HG03565 (cell line): ENCODE measurements around the gene BATF.

Experiments
- ATAC-seq: cut with Tn5 transposase; IDR thresholded peaks from one replicate; pipeline ENCODE4 v1.9.1; 2021; ENCODE audit warnings: mild to moderate bottlenecking, moderate library complexity; ENCODE audit not compliant: unreplicated experiment

BATF gene

GRCh38 chr14:75531660-75532317, 9.5 kb downstream of the BATF start:
- no peak for ATAC-seq

- no peak for ATAC-seq
These were observed 11.7 kb downstream of the BATF start for GRCh38 chr14:75533791-75534555.

- no peak for ATAC-seq
These were observed 13.1 kb downstream of the BATF start for GRCh38 chr14:75535164-75535898.

DNA sequence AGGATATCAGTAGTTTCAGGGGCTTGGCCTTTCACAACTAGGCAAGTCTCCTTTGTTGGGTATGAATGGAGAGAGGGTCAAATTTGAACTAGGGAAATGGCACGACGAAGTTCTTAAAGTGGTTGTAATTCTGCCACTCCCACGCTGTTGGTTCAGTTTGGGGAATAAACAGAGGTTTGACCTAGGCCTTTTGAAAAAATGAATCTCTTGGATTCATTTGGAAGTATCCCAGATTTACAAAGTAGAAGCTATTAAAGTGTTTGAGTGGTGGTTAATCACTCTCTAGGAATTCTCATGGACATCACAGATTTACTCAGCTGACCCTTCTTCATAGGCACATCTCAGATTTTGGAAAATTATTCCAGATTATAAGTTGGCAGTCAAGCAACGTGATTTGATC, 14.8 kb downstream of the BATF start:
- no peak for ATAC-seq

DNA sequence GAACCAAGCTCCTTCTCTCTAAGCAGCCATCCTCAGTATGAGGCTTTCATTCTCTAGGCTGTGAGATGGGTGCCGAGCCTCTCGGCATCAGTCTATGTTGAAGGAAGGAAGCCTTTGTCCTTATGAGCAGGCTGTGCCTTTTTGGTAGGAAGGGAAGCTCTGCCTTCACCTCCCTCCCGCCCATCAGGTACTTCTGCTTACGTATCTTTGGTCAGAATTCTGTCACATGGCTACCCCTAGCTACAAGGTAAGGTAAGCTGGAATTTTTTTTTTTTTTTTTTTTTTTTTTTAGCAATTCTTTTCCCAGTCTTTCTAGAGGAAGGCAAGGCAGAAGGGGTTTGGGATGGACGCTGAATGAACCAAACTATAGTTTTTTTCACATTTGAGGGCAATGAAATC, 16.9 kb downstream of the BATF start:
- peak; percentile 2 for ATAC-seq

DNA sequence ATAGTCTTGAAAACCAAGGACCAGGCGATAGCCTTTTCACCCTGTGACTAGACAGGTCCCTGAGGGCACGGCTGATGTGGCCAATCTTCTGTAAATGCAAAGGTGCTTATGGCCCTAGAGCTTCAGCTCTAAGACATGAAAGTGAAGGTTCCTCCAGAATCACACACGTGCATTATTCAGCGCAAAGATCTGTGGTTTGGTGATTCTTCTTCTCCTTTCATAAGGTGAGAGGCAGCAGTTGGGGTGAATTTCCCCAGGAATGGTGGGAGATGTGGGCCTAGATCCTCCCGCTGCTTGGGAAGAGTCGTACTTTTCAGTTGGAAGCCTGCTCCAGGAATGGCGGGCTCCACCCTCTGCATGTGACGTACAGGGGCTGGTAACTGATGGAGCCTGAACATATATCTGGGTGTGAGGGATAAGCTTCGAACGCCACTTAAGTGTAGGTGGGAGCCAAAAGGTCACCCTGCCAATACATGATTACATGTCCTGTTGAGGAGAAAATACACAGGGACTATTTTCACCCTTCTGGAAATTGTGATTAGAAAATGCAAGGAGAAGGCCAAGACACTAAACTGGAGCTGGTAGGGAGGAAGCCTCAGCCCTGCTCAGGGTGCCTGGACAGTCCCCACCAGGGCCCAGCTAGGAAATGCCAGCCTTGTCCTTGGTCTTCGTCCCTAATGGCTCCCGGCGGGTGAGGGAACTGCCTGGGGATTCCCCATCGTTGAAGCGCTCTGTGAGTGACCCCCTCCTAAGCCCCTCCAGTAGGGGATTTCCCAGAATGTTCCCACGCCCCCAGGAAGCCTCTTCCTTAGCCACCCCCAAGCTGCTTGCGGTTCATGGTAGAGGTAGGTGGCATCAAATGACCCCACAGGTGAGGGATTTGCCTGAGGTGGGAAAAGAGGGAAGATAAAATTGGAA, 17.6 kb downstream of the BATF start:
- peak; percentile 61 for ATAC-seq

DNA sequence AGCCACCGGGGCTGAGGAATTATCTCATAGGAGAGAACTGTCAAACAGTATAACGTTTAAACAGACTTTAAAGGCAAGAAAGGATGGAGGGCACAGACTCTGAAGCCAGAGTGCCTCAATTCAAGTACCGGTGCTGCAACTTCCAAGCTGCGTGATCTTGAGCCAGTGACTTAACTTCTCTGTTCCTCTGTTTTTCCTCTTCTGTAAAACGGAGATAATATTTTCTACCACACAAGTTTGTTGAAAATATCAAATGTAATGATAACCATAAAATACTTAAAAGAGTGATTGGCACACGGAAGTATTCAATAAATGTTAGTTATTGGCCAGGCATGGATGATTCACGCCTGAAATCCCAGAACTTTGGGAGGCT, 18.2 kb downstream of the BATF start:
- no peak for ATAC-seq

GRCh38 chr14:75542588-75543091, 20.4 kb downstream of the BATF start:
- ATAC-seq: peak; percentile 35

GRCh38 chr14:75543253-75543652, 21.0 kb downstream of the BATF start:
- no peak for ATAC-seq

DNA sequence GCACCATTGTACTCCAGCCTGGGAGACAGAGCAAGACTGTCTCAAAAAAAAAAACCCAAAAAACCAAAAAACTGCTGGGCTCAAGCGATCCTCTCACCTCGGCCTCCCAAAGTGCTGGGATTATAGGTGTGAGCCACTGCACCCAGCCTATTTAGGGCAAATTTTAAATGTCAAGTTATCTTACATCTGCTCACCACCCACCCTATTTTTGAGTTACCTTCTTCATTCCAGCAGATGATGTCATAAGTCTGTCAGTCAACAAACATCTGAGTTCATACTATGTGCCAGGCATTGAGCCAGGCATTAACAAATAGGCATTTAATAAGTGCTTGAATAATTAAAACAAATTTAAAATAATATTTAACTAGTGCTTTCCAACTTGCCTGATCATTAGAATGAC, 21.5 kb downstream of the BATF start:
- ATAC-seq: no peak

GRCh38 chr14:75545907-75546306, 23.6 kb downstream of the BATF start:
- ATAC-seq: no peak

- no peak for ATAC-seq
These were observed 25.4 kb downstream of the BATF start for GRCh38 chr14:75547552-75548250.

GRCh38 chr14:75548544-75548943, 26.3 kb downstream of the BATF start:
- ATAC-seq: no peak

DNA sequence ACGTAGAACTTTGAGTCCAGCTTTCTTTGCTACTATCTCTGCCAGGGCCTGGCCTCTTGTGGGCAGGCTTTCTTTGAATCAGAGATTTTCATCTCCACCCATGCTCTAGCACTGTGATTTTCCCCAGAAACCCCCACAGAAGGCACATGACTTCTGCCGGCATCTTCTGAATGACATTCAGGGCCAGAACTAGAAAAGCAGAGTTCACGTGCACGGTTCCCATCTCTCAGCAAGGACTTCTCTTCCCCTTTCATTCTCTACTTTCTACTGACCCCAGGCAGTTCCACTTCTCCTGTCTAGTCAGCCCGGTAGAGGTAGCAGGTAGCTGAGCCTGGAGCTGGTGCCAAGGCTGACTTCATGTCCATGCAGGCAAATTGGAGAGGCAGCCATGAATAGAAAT, 26.9 kb downstream of the BATF start:
- ATAC-seq: peak; percentile 62

DNA sequence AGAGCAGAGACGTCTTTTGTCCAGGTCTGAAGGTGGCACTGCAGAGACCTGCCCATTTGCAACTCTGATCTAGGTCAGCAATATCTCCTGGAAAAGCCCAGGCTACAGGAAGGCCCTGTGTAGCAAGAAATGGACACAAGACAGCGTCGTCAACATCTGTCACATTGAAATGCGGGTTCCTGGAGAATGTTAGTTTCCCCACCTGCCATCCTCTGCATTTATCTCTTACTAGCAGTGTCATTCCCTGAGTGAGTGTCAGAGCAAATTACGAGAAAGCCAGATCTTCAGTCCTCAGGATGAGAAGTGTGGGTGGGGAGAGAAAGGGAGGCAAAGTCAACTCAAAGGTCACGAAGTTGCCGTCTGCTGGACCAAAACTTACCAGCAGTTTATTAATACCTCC, 28.8 kb downstream of the BATF start:
- ATAC-seq: no peak

- ATAC-seq: no peak
These were observed 30.9 kb downstream of the BATF start for GRCh38 chr14:75553157-75553556.

DNA sequence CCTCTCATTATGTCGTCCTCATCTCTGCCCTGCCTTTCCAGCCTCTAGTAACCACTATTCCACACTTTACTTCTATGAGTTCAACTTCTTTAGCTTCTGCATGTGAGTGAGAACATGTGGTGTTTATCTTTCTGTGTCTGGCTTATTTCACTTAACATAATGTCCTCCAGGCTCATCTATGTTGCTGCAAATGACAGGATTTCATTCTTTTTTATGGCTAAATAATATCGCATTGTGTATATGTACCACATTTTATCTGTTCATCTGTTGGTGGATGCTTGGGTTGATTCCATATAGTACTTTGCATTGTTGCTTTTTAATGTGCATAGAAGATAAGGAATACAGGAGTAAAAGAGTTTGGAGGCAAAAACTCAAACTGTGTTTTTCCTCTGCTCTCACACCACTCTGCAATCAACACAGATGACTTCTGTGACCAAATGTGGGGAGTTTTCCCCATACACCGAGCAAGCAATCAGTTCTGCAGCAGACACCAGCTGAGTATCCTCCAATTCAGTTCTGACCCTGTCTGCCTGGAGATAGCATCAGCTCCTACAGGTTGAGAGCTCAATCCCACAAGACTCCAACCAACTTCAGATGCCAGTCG, 31.6 kb downstream of the BATF start:
- ATAC-seq: no peak

- ATAC-seq: no peak
These were observed 32.2 kb downstream of the BATF start for GRCh38 chr14:75554482-75554881.

- ATAC-seq: no peak
These were observed 36.2 kb downstream of the BATF start for GRCh38 chr14:75558440-75558839.

DNA sequence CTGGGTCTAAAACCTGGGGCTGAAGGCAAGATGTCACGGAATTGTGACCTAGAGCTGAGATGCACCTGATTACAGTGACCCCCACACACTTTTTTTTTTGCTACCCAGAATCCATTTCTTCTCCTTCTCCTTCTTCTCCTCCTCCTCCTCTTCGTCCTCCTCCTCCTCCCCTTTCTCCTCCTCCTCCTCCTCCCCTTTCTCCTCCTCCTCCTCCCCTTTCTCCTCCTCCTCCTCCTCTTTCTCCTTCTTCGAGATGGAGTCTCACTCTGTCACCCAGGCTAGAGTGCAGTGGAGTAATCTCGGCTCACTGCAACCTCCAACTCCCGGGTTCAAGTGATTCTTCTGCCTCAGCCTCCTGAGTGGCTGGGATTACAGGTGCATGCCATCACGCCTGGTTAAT, 36.8 kb downstream of the BATF start:
- no peak for ATAC-seq
